Dermis blood vessel endothelial cell (primary cell): ENCODE results near the gene SOCS3. TPM values are rescaled to one million over a fixed set of nuclear protein-coding genes. Genes with fewer than 3 reads are reported as not detected.

Source experiments
- DNase-seq: peaks from one replicate; pipeline ENCODE4 v3.0.0; 2010
- total RNA-seq: library from RNA; depleted of rRNA; stranded (reverse); fragments of >200 nt; gene quantifications from 2 replicates; pipeline ENCODE4 v1.2.3, GENCODE V29; 2014

The SOCS3 gene
- 46.4 and 130 TPM in 2 replicates for total RNA-seq

GRCh38 chr17:78359997-78360370, at the start of gene SOCS3:
SOCS3 (minus strand) TSS chr17:78360077; CDS start chr17:78359095, 982 bp downstream.
- DNase-seq = peak; percentile 97

GRCh38 chr17:78409191-78409928, 49.5 kb upstream of the SOCS3 start:
- no peak for DNase-seq

GRCh38 chr17:78408476-78409050, 48.7 kb upstream of the SOCS3 start:
- no peak for DNase-seq

- DNase-seq = no peak
Observed at GRCh38 chr17:78407387-78408000, 47.6 kb upstream of the SOCS3 start.

- no peak for DNase-seq
Observed at GRCh38 chr17:78406920-78407319, 47.0 kb upstream of the SOCS3 start.

- no peak for DNase-seq
Observed at GRCh38 chr17:78406396-78406795, 46.5 kb upstream of the SOCS3 start.

- DNase-seq = no peak
Observed at GRCh38 chr17:78403822-78404221, 43.9 kb upstream of the SOCS3 start.

GRCh38 chr17:78401891-78402290, 42.0 kb upstream of the SOCS3 start:
- no peak for DNase-seq

- DNase-seq = no peak
Observed at GRCh38 chr17:78401246-78401645, 41.4 kb upstream of the SOCS3 start.

GRCh38 chr17:78400581-78401240, 40.8 kb upstream of the SOCS3 start:
- DNase-seq = no peak

- DNase-seq = no peak
Observed at GRCh38 chr17:78399693-78400144, 39.8 kb upstream of the SOCS3 start.

GRCh38 chr17:78399028-78399692, 39.3 kb upstream of the SOCS3 start:
- DNase-seq = no peak

- DNase-seq = no peak
Observed at GRCh38 chr17:78398390-78398789, 38.5 kb upstream of the SOCS3 start.

GRCh38 chr17:78397681-78398101, 37.8 kb upstream of the SOCS3 start:
- DNase-seq = no peak

GRCh38 chr17:78396441-78397337, 36.8 kb upstream of the SOCS3 start:
- no peak for DNase-seq

GRCh38 chr17:78395155-78395554, 35.3 kb upstream of the SOCS3 start:
- peak; percentile 76 for DNase-seq

- no peak for DNase-seq
Observed at GRCh38 chr17:78394209-78394608, 34.3 kb upstream of the SOCS3 start.

GRCh38 chr17:78393575-78393974, 33.7 kb upstream of the SOCS3 start:
- no peak for DNase-seq

GRCh38 chr17:78392295-78392694, 32.4 kb upstream of the SOCS3 start:
- DNase-seq = no peak

GRCh38 chr17:78391843-78392242, 32.0 kb upstream of the SOCS3 start:
- DNase-seq = peak; percentile 73

GRCh38 chr17:78391051-78391431, 31.2 kb upstream of the SOCS3 start:
- DNase-seq = no peak
